OCI-LY1 (cell line): ENCODE measurements around the gene FGF2.

Source experiments
- CTCF ChIP-seq: fragments of 200-600 bp; sonication (generic), shearing (Covaris generic); IDR thresholded peaks from 2 replicates; pipeline ENCODE4 v1.5.1; 2017; ENCODE audit warnings: mild to moderate bottlenecking, antibody characterized with exemption, low read length, moderate library complexity, mixed read lengths
- EZH2 ChIP-seq: fragments of 200-600 bp; sonication (generic), shearing (Covaris generic); IDR thresholded peaks from 2 replicates; pipeline ENCODE4 v1.8.0; 2017; ENCODE audit warnings: borderline replicate concordance, mixed run types, mild to moderate bottlenecking, antibody characterized with exemption, low read length, moderate library complexity, mixed read lengths

- TF ChIP-seq CTCF (no peak), EZH2 (no peak)
Observed at GRCh38 chr4:122861172-122861943, 34.7 kb downstream of the FGF2 start.
